Common myeloid progenitor, CD34-positive (primary cell): ENCODE measurements around the gene FKBP1A.

Source experiments
- CTCF ChIA-PET: fragments of 350-600 bp; sonication (Branson Sonifier 250); formaldehyde crosslinking; loops from one replicate; lab custom pipeline; 2021; ENCODE audit warnings: antibody characterized with exemption; lab: Charles Lee
- POLR2A ChIA-PET: fragments of 350-600 bp; sonication (Branson Sonifier 250); formaldehyde crosslinking; loops from one replicate; lab custom pipeline; 2021; ENCODE audit warnings: antibody characterized with exemption; lab: Charles Lee
- DNase-seq, 3 donors: peaks; one replicate each; pipeline versions ENCODE4 v3.0.0 to v3.0.0-alpha.2; 2013
- H3K27ac ChIP-seq, 2 experiments: 1 replicate in 1 of 2; 2 replicates in 1 of 2; pipeline ENCODE4 v1.7.0; 2013; ENCODE audit warnings: inconsistent platforms in 2 of 2, low read length in 2 of 2, mild to moderate bottlenecking in 2 of 2, low read depth in 1 of 2, moderate library complexity in 1 of 2; ENCODE audit not compliant: severe bottlenecking in 2 of 2, insufficient read depth in 1 of 2, poor library complexity in 1 of 2
- H3K27me3 ChIP-seq, 5 experiments: replicated peaks in 2 of 5; 1 replicate in 3 of 5; 2 replicates in 2 of 5; pipeline versions ENCODE4 v1.6.1 to v1.7.0; 2013; ENCODE audit warnings: low read length in 4 of 5, mild to moderate bottlenecking in 2 of 5, moderate library complexity in 2 of 5, inconsistent platforms in 1 of 5; ENCODE audit not compliant: insufficient read depth in 5 of 5, control insufficient read depth in 4 of 5
- H3K36me3 ChIP-seq, 4 experiments: 1 replicate in 2 of 4; 2 replicates in 2 of 4; pipeline versions ENCODE4 v1.6.1 to v1.7.0; 2013; ENCODE audit warnings: low read length in 3 of 4, control low read depth in 1 of 4, mild to moderate bottlenecking in 1 of 4; ENCODE audit not compliant: control insufficient read depth in 4 of 4, insufficient read depth in 4 of 4
- H3K4me1 ChIP-seq, 4 experiments: 1 replicate in 3 of 4; 2 replicates in 1 of 4; pipeline versions ENCODE4 v1.6.1 to v1.7.1; 2013; ENCODE audit warnings: low read length in 3 of 4, mild to moderate bottlenecking in 3 of 4, control low read depth in 1 of 4, inconsistent platforms in 1 of 4, moderate library complexity in 1 of 4; ENCODE audit not compliant: control insufficient read depth in 4 of 4, insufficient read depth in 4 of 4; ENCODE audit errors: control extremely low read depth in 1 of 4
- H3K4me3 ChIP-seq, 7 experiments: 1 replicate in 4 of 7; 2 replicates in 3 of 7; pipeline versions ENCODE4 v1.5.1 to v1.7.0; 2013; ENCODE audit warnings: mild to moderate bottlenecking in 7 of 7, low read length in 6 of 7, moderate library complexity in 6 of 7, inconsistent platforms in 2 of 7, low read depth in 2 of 7, control low read depth in 1 of 7; ENCODE audit not compliant: insufficient read depth in 4 of 7, control insufficient read depth in 1 of 7; ENCODE audit errors: extremely low read depth in 1 of 7
- H3K9me3 ChIP-seq, 5 experiments: 1 replicate in 4 of 5; 2 replicates in 1 of 5; pipeline versions ENCODE4 v1.6.1 to v1.7.1; 2013; ENCODE audit warnings: low read length in 4 of 5, mild to moderate bottlenecking in 2 of 5, inconsistent platforms in 1 of 5, low read depth in 1 of 5, moderate library complexity in 1 of 5; ENCODE audit not compliant: control insufficient read depth in 4 of 5, insufficient read depth in 2 of 5; ENCODE audit errors: control extremely low read depth in 1 of 5
- WGBS: methylation state at CpG from one replicate; pipeline ENCODE4 v1.1.5; 2013; ENCODE audit not compliant: insufficient coverage; 5-methylcytosine and 5-hydroxymethylcytosine counted together

The FKBP1A gene

GRCh38 chr20:1397710-1398109 lies 4.9 kb upstream of the FKBP1A start:
- peaks cover 15 to 48% (median 30%) of the 10 kb centered on the region in 4 experiments for H3K4me1 ChIP-seq
- 100% methylated on average over 1 of the region's 4 CpGs for WGBS
- H3K27me3 ChIP-seq: no peaks in the 10 kb centered on the region
- DNase-seq: no peak
- H3K27ac ChIP-seq: no peak overlapping the region
- H3K36me3 ChIP-seq: no peaks in the 10 kb centered on the region
- ChIA-PET CTCF (interaction anchor here (1.3 to 4.4 kb wide), 3 partner anchors 22 to 367 kb away, joined by 3 to 19 read pairs (median 4); no protein-coding TSS in a partner anchor), POLR2A (no interaction called here)
- H3K9me3 ChIP-seq: peaks cover 0 to 12% (median under 1%) of the 10 kb centered on the region in 5 experiments
- H3K4me3 ChIP-seq: no peak overlapping the region

GRCh38 chr20:1396702-1397101 lies 3.8 kb upstream of the FKBP1A start:
- Histone ChIP-seq H3K36me3 (no peaks in the 10 kb centered on the region), H3K4me3 (no peak overlapping the region), H3K27ac (no peak overlapping the region), H3K4me1 (peaks cover 20 to 49% (median 39%) of the 10 kb centered on the region in 4 experiments), H3K27me3 (no peaks in the 10 kb centered on the region), H3K9me3 (peaks cover 0 to 4% (median 0%) of the 10 kb centered on the region in 5 experiments)
- CTCF ChIA-PET: interaction anchor here (0.9 to 4.4 kb wide), 4 partner anchors 41 to 368 kb away, joined by 3 to 19 read pairs (median 4); no protein-coding TSS in a partner anchor
- DNase-seq: no peak
- WGBS: 69% methylated on average over 4 of the region's 4 CpGs
- POLR2A ChIA-PET: no interaction called here

- Histone ChIP-seq H3K4me3 (no peak overlapping the region), H3K27me3 (no peaks in the 10 kb centered on the region), H3K4me1 (peaks cover 20 to 53% (median 44%) of the 10 kb centered on the region in 4 experiments), H3K9me3 (peaks cover 0 to 4% (median 0%) of the 10 kb centered on the region in 5 experiments), H3K36me3 (no peaks in the 10 kb centered on the region), H3K27ac (no peak overlapping the region)
- no peak for DNase-seq
- POLR2A ChIA-PET: no interaction called here
- CTCF ChIA-PET: interaction anchor here (0.6 to 4.4 kb wide), 6 partner anchors 19 to 147 kb away, joined by 3 to 19 read pairs (median 3); no protein-coding TSS in a partner anchor
- WGBS: 88% methylated on average over 1 of the region's 1 CpG
These were observed 3.4 kb upstream of the FKBP1A start for GRCh38 chr20:1396264-1396663.

- Histone ChIP-seq H3K4me1 (peaks cover 23 to 68% (median 58%) of the 10 kb centered on the region in 4 experiments), H3K27ac (no peak overlapping the region)
These were observed 1.8 kb upstream of the FKBP1A start for GRCh38 chr20:1394686-1395085.

DNA sequence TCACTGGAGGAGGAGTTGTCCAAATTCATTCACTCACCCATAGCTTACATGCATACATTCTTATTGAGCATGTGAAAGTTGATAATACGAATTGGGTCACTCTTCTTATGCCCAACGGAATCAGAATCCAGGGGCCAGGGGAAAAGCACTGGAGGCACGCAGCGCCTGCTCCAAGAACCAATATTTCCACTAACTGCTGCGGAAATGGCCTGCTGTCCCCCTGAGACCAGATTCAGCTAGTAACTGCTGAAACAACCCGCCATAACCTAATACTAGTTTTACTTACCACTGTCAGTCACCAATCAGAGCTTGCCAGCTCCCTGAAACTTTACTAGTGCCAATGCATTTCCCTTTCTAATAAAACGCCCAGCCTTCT lies 641 bp upstream of the FKBP1A start:
- Histone ChIP-seq H3K27me3 (no peaks in the 10 kb centered on the region), H3K36me3 (peaks cover 0 to 11% (median 0%) of the 10 kb centered on the region in 4 experiments), H3K4me1 (peaks cover 25 to 79% (median 70%) of the 10 kb centered on the region in 4 experiments), H3K27ac (peak overlapping the region; percentile 13 to 80), H3K9me3 (peaks cover 0 to 4% (median 0%) of the 10 kb centered on the region in 5 experiments), H3K4me3 (peak overlapping the region in 6 of 7 experiments; percentile 77 to 93 (median 86))
- ChIA-PET POLR2A (interaction anchor here (0.8 to 1.5 kb wide), 2 partner anchors 44 to 68 kb away, joined by 4 to 6 read pairs; no protein-coding TSS in a partner anchor), CTCF (interaction anchor here (1.0 to 1.5 kb wide), 8 partner anchors 8 to 50 kb away, joined by 3 to 7 read pairs (median 4); no protein-coding TSS in a partner anchor)
- no peak for DNase-seq
- 57% methylated on average over 6 of the region's 7 CpGs for WGBS

More at GRCh38 chr20:1394686-1395085, 1.8 kb upstream of the FKBP1A start:
- Histone ChIP-seq H3K27me3 (no peaks in the 10 kb centered on the region), H3K4me3 (no peak overlapping the region), H3K36me3 (peaks cover 0 to 8% (median 0%) of the 10 kb centered on the region in 4 experiments), H3K9me3 (peaks cover 0 to 4% (median 0%) of the 10 kb centered on the region in 5 experiments)
- whole genome bisulfite sequencing: 0% methylated on average over 1 of the region's 2 CpGs
- peak in 2 of 3 donors; percentile 58 to 81 for DNase-seq
- ChIA-PET CTCF (interaction anchor here (0.8 to 4.4 kb wide), 5 partner anchors 8 to 146 kb away, joined by 3 to 19 read pairs (median 3); no protein-coding TSS in a partner anchor), POLR2A (interaction anchor here (0.6 kb wide), 1 partner anchor 73 kb away, joined by 5 read pairs; no protein-coding TSS in a partner anchor)

DNA sequence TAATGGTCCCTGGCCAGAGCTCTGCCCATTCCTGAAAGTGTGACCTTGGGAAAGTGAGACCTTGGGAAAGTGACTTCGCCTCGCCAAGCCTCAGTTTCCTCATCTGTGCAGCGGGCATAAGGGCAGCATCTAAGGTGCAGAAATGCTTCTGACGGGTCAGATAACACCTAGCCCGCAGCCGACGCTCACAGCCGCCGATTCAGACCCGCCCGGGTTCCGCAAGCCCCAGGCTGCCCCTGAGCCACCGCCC lies 486 bp downstream of the FKBP1A start:
- CTCF ChIA-PET: interaction anchor here (0.8 to 4.4 kb wide), 8 partner anchors 10 to 69 kb away, joined by 3 to 38 read pairs (median 5); no protein-coding TSS in a partner anchor
- peak in 1 of 3 donors; percentile 44 for DNase-seq
- Histone ChIP-seq H3K36me3 (peaks cover 0 to 15% (median 0%) of the 10 kb centered on the region in 4 experiments), H3K4me1 (peaks cover 29 to 87% (median 76%) of the 10 kb centered on the region in 4 experiments), H3K27ac (peak overlapping the region; percentile 27 to 80), H3K27me3 (no peaks in the 10 kb centered on the region), H3K9me3 (peaks cover 0 to 4% (median 0%) of the 10 kb centered on the region in 5 experiments), H3K4me3 (peak overlapping the region; percentile 53 to 93 (median 84))
- POLR2A ChIA-PET: interaction anchor here (1.5 to 2.1 kb wide), 2 partner anchors 16 to 75 kb away, joined by 9 to 11 read pairs; no protein-coding TSS in a partner anchor
- 0% methylated on average over 4 of the region's 13 CpGs for WGBS
